GM21447 (cell line): ENCODE data around the gene ARVCF.

Experiments used
- ATAC-seq: cut with Tn5 transposase; IDR thresholded peaks from one replicate; pipeline ENCODE4 v1.9.1; 2021; ENCODE audit not compliant: unreplicated experiment

The ARVCF gene

DNA sequence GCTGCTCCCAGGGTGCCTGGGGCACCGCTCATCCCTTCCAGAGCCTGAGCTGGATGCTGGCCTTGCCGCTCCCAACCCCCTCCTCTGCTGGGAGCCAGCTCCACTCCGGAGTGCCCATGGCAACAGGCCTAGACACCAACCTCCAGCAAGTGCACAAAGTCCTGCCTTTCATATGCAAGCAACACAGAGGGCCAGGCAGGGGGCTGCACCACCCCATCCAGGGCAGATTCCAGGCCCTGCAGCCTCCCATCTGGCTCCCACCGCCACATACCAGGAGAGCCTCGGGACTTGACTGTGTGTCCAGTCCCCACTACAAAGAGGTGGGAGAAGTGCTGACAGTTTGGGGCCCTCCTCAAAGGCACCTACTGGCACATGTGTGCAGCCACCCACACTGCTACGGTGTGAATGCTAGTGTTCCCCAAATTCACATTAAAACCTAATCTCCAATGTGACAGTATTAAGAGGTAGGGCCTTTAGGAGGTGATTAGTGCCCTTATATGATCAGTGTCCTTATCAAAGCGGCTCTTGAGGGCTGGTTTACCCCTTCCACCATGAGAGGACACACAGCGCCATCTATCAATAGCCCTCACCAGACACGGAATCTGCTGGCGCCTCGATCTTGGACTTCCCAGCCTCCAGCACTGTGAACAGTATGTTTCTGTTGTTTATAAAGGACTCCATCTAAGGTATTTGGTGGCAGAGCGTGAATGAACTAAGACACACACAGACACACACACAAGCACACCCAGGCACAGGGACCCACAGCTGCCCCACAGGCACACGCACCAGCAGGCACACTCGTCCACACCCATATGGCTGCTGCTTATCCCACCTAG, 16.2 kb downstream of the ARVCF start:
- ATAC-seq: no peak

DNA sequence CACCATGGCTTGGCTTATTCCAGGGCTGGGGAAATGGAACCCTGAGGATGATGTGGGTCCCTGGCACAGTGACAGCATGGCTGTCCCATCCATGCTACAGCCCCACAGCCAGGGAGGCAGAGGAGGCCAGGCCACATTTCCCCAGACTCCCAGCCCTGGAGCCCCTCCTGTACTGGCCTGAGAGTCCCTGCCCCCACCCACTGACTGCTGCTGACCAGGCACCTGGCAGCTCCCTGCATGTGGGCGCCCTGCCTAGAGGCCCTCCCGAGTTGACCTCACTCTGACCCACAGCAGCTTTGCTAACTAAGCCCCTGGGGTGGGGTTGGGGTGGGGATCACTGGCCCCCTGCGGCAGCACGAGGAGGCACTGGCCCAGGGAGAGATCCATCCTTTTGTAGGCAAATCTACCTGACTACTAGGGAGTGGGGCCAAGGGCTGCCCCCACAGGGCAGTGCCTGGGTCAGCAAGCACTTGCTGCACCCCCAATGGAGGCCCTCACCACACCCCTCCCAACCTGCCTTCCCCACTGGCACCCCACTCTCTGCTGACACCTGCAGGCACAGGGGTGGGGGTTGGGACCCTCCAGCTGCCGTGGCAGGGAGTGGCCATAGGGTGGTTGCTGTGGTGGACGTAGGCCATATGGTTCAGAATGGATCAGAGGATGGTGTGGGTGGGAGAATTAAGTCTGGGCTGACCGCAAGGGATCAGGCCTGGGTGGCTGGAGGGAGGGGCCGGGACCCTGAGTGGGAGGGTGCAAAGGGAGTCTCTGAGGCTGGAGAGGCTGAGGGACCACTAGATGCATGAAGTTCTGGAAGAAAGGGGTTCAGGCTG, 17.4 kb downstream of the ARVCF start:
- ATAC-seq: no peak

DNA sequence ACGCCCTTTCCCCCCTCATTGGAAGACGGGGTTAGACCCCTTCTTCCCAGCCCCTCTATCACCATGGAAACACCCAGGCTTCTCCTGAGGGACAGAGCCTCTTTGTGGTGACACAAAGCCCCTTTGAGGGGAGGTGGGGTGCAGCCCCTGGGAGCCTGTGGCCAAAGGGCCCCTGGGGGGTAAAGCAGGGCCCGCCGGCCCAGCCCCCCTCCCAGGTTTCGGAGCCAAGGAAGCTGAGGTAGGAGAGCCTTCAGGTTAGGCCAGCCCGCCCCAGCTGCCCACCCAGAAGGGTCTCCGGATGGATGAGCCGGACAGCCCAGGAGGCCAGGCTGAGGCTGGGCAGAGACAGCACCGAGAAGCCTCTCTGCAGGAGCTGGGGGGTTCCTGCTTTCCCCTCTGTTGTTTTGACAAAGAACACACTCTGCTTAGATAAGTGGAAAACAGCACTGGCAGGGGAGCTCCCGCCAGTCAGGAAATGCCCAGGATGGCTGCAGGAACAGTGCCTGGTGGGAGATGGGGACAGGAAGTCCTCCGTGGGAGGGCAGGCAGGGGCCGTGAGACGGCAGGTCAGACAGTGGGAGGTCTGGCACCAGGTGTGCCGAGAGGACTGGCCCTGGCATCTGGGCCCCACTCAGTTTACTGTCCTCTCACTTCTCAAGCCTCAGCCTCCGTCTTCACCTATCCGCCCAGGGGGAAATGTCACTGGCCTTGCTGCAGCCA, 18.2 kb downstream of the ARVCF start:
- no peak for ATAC-seq

DNA sequence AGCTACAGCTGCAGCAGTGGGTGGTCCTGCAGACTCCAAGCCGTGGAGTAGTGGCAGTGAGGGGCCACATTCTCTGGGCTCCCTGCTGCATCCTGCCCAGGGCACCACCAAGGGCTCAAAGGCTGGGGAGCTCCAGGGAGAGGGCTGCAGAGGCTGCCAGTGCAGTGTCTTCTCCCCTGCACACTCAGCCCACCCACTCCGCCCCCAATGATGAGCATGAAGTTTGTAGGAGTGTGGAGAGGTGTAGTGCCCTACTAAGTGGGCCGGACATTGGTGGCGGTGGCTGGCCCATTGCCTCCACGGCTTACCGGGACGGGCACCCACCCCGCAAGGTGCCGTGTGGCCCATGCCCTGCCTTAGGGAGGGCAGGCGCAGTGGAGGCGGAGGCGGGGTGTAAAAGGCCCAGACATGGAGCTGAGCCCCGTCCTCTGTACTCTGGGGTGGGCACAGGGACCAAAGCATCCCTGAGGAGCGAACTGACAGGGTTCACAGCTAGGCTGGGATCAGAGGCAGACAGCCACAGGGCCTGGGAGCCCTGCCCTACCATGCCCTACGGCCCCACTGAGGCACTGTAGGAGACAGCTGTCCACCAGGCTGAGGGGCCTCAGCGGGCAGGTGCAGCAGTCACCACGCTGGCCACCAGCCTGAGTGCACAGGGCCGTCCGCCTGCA, 18.9 kb downstream of the ARVCF start:
- ATAC-seq: no peak

DNA sequence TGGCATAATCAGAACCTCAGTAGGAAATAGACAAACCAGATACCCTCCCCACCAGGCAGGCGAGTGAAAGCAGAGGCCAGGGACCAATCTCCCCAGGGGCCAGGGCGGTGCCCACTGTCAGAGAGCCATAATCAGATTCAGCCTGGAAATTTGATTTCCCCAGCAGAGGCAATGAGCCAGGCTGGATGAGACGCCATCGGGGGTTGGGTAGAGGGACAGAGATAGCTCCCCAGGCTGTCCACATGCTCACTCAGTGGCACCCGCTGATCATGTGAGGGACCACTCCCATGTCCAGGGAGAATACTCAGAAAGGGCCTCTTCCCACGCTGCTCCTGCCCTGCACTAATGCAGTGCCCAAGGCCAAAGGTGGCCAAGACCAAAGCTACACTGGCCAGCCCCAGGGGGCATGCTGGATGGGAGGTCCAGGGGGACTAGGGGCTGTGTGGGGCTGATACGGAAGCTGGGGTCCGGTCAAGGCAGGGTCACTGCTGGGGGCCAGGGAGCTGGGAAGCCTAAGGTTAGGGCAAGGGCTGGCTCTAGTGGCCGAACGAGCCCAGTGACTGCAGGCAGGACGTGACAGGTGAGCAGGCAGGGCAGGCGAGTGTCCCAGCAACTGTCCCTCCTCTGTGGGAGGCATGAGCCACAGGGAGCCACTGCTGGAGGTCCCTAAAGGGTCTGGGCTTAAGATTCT, 19.8 kb downstream of the ARVCF start:
- no peak for ATAC-seq

DNA sequence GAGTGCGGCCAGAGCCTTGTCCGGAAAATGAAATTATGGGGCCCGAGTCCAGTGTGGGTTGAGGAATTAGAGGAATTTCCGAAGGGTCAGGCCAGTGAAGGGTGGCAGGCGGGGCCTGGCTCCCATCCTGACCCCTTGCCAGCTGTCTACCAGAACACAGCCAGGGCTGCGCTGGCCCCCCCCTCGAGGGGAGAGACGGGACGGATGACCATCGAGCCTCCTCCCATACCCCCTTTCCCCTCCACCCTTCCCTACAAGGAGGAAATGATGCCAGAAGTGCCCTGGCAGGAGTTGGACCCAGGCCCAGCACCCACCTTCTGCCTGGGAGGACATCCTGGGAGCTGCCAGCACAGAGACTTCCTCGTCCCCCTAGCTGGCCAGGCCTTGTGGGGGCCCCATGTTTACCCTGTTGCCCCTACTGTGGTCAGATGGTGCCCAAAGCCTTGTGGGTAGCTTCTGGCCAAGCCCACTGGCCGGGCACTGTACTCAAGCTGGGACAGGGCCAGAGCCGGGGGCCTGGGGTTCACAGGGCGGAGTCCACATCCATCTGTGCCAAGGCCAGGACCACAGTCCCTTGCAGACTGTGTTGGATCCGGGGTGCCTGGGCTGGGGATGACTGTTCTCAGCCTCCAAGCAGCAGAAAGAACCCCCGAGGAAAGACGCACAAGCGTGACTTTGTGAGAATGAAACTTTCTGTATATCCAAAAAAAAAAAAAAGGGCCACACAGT, 20.8 kb downstream of the ARVCF start:
- ATAC-seq: no peak

DNA sequence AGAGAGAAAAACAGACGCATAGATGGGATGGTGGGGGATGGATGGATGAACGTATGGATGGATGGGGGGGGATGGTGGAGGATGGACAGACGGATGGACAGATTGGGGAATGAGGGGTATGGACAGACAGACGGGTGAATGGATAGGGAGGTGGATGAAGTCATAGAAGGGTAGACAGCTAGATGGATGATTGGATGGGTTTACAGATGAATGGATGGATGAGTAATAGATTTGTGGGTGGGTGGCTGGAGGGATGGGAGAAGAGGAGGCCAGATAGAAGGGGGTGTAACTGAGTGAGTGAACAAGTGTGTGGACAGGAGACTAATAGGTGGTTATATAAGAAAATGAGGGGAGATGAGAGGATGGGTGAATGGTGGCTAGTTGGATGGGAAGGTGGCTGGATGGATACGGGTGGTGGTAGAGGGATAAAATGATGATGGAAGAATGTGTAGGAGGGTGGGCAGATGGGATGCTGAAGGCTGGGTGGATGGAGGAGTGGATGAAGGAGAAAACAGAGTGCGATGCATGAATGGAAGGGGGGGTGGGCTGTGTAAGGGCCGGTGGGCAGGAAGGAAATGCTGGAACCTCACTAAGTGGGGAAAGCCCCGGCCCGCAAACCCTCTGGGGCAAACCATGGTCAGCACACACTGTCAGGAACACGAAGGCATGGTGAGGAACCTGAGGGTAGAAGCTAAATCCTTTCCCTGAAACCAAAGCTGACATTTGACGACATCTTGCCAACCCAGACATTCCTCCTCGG, 21.6 kb downstream of the ARVCF start:
- no peak for ATAC-seq

DNA sequence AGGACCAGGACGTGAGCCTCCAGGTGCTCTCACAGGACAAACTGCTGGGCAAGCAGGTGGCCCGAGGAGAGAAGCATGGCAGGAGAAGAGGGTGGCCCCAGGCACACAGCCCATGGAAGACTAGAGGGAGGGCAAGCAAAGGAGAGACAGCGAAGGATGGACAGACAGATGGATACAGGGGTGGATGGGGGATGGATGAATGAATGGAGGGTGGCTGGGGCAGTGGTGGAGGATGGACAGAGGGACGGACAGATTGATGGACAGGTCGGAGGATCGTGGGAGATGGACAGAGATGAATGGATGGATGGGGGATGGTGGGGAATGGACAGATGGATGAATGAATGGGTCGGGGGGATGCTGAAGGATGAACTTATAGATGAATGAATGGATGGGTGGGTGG, 22.7 kb downstream of the ARVCF start:
- ATAC-seq: no peak

DNA sequence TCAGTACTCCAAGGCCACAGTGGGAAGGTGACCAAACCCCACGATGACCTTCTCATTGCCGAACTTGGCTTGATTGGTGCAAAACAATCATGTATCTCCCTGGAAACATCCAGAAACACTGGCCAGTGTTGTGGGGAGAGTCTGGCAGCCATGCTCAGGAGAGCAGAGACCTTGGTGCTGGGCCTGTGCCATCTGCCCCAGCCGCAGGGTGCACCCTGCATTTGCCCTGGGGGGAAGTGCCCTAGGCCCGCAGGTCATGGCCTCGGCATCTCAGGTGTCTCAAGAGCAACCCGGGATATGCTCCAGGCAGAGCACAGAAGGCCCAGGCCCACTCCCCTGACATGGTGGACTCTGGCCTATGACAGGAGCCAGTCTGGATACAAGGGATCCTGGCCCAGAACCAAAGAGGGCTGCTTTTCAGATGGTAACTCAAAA, 23.7 kb downstream of the ARVCF start:
- no peak for ATAC-seq

DNA sequence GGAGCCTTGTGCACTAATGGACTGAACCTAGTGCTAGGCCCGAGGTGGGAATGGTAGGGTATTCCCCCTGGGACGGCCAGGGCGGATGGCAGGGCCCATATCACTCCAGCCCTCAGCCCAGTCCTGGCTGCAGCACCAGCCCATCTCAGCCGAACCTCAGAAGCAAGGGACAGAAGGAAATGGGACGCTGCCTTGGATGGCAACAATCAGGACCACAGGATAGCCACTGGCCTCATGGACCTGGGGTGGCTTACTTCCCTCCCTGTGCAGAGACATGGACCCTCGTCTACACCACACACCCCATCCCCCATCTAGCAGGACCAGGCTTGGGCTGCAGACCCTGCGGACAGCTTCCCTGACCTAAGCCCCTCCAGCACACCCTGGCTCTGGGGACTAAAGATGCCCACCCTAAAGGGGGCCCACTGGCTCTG, 24.1 kb downstream of the ARVCF start:
- no peak for ATAC-seq

DNA sequence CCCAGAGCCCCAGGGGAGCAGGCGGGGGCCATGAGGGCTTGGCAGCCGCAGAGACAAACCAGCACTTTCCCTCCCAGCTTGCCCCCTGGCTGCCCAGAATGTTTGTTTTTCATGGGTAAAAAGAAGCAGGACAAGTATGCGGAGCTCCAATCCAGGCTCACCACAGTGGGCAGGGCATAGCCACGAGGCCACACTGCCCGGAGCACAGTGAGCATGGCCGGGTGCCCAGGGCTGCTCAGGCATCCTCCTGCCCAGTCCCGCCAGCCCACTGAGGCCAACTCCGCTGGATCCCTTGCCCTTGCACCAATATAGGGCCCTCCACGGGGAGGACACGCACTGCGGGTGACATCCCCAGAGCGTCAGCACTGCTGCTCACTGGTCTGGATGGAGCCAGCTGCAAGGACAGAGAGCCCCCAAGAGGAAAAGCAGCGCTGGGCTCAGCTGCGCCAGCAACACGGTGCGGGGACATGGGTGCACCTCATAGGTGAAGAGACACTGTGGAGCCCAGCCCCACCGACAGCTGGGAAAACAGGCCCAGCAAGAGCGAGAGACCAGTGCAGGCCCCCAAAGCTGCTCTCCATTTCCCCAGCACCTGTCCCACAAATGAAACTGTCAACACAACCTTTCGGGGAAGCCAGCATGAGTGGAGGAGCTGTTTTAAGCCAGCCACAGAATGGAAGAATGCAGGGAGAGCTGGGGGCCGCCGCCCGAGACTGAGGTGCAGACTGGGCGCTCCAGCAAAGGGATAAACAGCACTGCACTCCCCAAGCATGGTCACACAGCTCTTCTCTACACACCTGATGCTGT, 24.8 kb downstream of the ARVCF start:
- no peak for ATAC-seq

DNA sequence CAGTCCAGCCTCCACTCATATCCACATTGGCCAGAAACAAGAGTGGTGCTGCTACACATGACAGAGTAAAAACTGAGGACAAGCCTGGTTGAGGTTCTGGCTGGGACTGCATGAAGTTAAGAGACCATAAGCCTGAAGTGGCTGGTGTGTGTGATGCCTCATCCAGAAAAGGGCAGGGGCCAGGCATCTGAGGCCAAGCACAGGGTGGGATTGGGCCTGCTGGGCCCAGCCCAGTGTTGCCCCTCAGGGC, 25.3 kb downstream of the ARVCF start:
- no peak for ATAC-seq

DNA sequence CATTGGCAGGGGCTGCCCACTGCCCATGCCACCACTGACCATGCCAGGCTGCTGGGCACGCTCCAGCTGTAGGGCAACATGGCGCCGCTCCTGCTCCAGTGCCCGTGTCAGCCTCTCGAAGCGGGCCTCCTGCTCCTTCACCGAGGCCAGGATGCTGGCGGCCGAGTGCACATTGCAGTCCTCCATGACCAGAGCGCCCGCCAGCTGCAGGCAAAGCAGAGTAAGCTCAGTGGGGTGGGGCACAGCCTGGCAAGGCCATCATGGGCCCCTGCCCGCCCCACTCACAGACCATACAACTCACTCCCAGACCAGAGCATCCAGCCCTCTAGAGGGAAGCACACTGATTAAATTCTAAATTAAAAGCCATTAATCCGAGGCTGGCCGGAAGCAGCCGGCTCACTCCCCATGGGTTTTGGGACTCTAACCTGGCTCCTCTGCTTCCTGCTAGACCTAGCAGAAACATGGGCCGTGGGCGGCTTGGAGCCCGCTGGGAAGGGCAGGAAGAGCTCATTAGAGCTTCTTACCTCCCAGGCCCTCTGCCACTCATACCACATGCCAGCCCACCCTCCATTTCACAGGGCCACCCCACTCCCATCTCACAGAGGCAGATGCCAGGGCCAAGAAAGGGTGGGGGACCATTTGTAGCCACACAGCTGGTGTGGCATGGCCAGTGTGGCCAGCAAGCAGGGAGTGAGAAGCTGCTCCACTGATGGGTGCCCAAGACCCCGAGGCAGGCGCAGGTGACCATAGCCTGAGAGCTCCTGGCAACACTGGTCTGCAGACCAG, 25.8 kb downstream of the ARVCF start:
- ATAC-seq: no peak

DNA sequence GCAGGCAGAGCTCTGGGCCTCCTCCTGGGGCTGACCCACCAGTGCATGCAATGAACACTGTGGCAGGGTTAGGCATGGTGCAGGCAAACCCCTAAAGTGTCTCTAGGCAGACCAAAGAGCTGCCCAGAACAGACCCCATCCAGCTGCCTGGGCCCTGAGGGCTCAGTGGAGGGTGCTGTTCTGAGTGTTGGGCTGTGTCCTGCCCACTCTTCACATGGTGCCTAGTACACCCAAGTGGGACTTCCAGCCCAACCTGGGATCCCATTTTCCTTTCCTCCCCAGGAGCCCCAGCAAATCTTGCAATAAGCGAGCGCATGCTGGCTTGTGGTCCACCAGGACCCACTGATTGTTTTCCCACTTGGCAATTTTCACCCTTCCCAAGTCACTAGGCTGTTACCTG, 26.4 kb downstream of the ARVCF start:
- no peak for ATAC-seq

DNA sequence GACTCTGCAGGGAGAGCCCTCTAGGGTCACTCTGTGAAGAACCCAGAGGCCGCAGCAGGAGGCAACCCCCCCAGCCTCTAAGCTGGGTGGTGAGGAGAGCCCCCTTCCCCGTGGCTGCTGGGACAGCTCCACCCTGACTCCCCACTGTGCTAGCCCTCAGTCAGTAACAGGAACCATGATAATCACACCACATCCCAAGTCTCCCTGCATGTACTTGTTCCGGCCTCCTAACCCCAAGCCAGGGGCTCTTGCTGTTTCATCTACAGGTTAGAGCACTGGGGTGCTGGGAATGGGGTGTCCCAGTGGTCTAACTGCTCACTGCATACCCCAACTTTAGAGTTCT, 26.9 kb downstream of the ARVCF start:
- ATAC-seq: no peak

DNA sequence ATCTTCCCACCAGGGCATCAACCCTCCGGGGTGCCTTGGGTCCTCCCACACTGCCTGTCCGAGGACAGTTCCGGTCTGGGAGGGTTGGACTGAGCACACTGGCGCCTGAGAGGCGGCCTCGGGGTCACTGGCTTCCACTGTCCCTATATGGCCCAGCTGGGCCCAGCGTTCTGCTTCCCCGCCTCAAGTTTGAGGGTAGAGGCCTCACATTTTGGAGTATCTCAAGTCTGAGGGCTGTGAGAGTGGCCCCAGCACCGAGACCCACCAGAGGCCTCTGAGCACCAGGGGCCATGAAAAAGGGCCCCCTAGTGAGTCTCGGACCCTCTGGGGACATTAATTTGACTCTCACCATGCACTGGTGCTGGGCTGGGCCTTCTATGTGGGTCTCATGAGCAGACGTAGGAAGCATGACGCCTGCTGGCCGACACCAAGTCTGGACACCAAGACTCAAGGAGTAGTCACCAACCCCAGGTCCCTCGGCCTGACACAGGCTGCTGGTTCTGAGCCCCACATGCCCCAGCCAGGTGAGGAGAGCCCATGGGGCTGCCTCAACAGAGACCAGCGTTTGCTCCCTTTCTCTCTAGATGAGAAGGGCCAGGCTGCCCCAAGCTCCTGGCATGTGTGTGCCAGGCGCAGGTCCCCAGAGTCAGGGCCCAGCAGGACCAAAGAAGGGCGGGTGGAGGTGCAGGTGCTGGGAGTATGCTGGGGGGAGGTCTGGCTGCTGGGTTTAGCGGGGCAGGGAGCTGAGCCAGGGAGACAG, 27.5 kb downstream of the ARVCF start:
- ATAC-seq: no peak

DNA sequence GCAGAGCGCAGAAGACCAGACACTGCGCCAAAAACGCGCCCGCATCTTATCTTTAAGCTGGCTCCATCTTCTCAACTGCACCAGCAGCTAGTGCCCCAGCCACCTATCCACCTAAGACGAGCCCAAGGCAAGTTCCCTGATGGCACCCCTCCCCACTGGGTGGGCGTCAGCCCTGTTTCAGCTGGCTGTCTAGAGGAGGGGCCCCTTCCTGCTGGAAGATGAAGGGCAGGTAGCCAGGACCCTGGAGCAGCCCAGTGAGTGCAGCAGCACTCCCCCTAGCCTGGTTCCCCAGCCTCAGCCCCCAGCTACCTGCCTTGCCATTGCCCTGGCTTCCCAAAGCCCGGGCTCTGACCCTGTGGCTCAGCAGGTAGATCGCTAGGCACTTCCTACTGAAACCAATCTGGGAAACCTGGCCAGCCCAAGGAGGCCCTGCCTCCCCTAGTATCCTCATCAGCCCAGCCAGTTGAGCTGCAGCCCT, 28.3 kb downstream of the ARVCF start:
- no peak for ATAC-seq
